SK-N-SH (cell line): ENCODE data around the gene RIC3. TPM values are rescaled to one million over a fixed set of nuclear protein-coding genes. Genes with fewer than 3 reads are reported as not detected.

Source experiments
- CTCF ChIA-PET: fragments of 300-600, 350-600 bp; formaldehyde crosslinking; extraction: SDS; loops from one replicate; lab custom pipeline; 2021; lab: Yijun Ruan, JAX
- POLR2A ChIA-PET: fragments of 350-600 bp; sonication (Branson Sonifier 250); formaldehyde crosslinking; extraction: SDS; loops from one replicate; lab custom pipeline; 2020; ENCODE audit warnings: antibody characterized with exemption, inconsistent platforms; lab: Yijun Ruan, JAX
- DNase-seq: peaks from one replicate; pipeline ENCODE4 v3.0.0; 2012
- H2AFZ ChIP-seq: fragments of 200-600 bp; sonication (generic); 2 replicates; pipeline ENCODE4 v1.8.1; 2016; ENCODE audit warnings: antibody characterized with exemption, mild to moderate bottlenecking, low read depth
- H3F3A ChIP-seq: fragments of 200-600 bp; sonication (generic); replicated peaks from 2 replicates; pipeline ENCODE3; 2016; ENCODE audit warnings: antibody characterized with exemption, mild to moderate bottlenecking; ENCODE audit not compliant: insufficient read depth
- H3K27ac ChIP-seq, 2 experiments: fragments of 200-500 bp in 1 of 2; fragments of 200-600 bp in 1 of 2; sonication (Bioruptor generic) in 1 of 2; sonication (generic), shearing (Covaris generic) in 1 of 2; 2 replicates each; pipeline versions ENCODE4 v1.5.1 to v1.6.1; 2014 to 2016; ENCODE audit warnings: low read depth in 2 of 2, inconsistent platforms in 1 of 2, low read length in 1 of 2, mild to moderate bottlenecking in 1 of 2, mixed read lengths in 1 of 2
- H3K27me3 ChIP-seq: fragments of 200-600 bp; sonication (generic), shearing (Covaris generic); 2 replicates; pipeline ENCODE4 v1.6.1; 2016; ENCODE audit warnings: mixed run types; ENCODE audit not compliant: insufficient read depth
- H3K36me3 ChIP-seq, 2 experiments: fragments of 200-500 bp in 1 of 2; fragments of 200-600 bp in 1 of 2; sonication (Bioruptor generic) in 1 of 2; sonication (generic) in 1 of 2; replicated peaks in 1 of 2; 2 replicates each; pipeline versions ENCODE3 to v1.5.1; 2014 to 2016; ENCODE audit warnings: low read length in 1 of 2, mild to moderate bottlenecking in 1 of 2; ENCODE audit not compliant: insufficient read depth in 2 of 2, control insufficient read depth in 1 of 2
- H3K4me1 ChIP-seq, 2 experiments: fragments of 200-500 bp in 1 of 2; fragments of 200-600 bp in 1 of 2; sonication (Bioruptor generic) in 1 of 2; sonication (generic), shearing (Covaris generic) in 1 of 2; 2 replicates each; pipeline versions ENCODE4 v1.5.1 to v1.6.1; 2014 to 2016; ENCODE audit warnings: low read depth in 1 of 2, low read length in 1 of 2, mixed run types in 1 of 2; ENCODE audit not compliant: insufficient read depth in 2 of 2, control insufficient read depth in 1 of 2
- H3K4me2 ChIP-seq: fragments of 200-600 bp; sonication (generic), shearing (Covaris generic); 2 replicates; pipeline ENCODE4 v1.6.1; 2017; ENCODE audit warnings: mixed run types
- H3K4me3 ChIP-seq, 2 experiments: fragments of 200-500 bp in 1 of 2; fragments of 200-600 bp in 1 of 2; sonication (Bioruptor generic) in 1 of 2; sonication (generic), shearing (Covaris generic) in 1 of 2; 2 replicates each; pipeline versions ENCODE4 v1.5.1 to v1.8.1; 2014 to 2016; ENCODE audit warnings: low read depth in 2 of 2, inconsistent platforms in 1 of 2, low read length in 1 of 2, mild to moderate bottlenecking in 1 of 2, mixed read lengths in 1 of 2, moderate library complexity in 1 of 2
- H3K79me2 ChIP-seq: fragments of 200-600 bp; sonication (generic); 2 replicates; pipeline ENCODE4 v1.8.1; 2017; ENCODE audit warnings: mild to moderate bottlenecking; ENCODE audit not compliant: insufficient read depth
- H3K9ac ChIP-seq: fragments of 200-600 bp; sonication (generic); 2 replicates; pipeline ENCODE4 v1.6.1; 2017; ENCODE audit warnings: mixed run types
- H3K9me2 ChIP-seq: fragments of 200-600 bp; sonication (generic); 2 replicates; pipeline ENCODE4 v1.6.1; 2017; ENCODE audit warnings: mixed run types
- H3K9me3 ChIP-seq: fragments of 200-600 bp; sonication (generic); 2 replicates; pipeline ENCODE4 v1.6.1; 2017; ENCODE audit warnings: mixed run types, mild to moderate bottlenecking, moderate library complexity
- H4K20me1 ChIP-seq: fragments of 200-600 bp; sonication (generic); 2 replicates; pipeline ENCODE4 v1.6.1; 2017; ENCODE audit warnings: mild to moderate bottlenecking, mixed run types; ENCODE audit not compliant: insufficient read depth
- CHD2 ChIP-seq: fragments of 150-350 bp; IDR thresholded peaks from 2 replicates; pipeline ENCODE4 v1.6.1; 2018; ENCODE audit warnings: low read length; ENCODE audit not compliant: partially characterized antibody
- EZH2phosphoT487 ChIP-seq: fragments of 200-600 bp; sonication (generic); IDR thresholded peaks from 2 replicates; pipeline ENCODE4 v1.6.1; 2017; ENCODE audit warnings: low read depth, mixed run types, mild to moderate bottlenecking, antibody characterized with exemption, moderate library complexity, borderline replicate concordance
- FOXJ3 ChIP-seq: sonication (generic); formaldehyde crosslinking; IDR thresholded peaks from 2 replicates; pipeline ENCODE4 v1.5.1; 2020; ENCODE audit warnings: mild to moderate bottlenecking, missing genetic modification reagents
- GATA2 ChIP-seq: sonication (generic); formaldehyde crosslinking; IDR thresholded peaks from 2 replicates; pipeline ENCODE4 v1.5.0; 2020; ENCODE audit warnings: mild to moderate bottlenecking, missing genetic modification reagents
- IRF3 ChIP-seq: fragments of 150-350 bp; IDR thresholded peaks from 2 replicates; pipeline ENCODE4 v1.6.1; 2016; ENCODE audit warnings: mild to moderate bottlenecking, low read depth, low read length
- JUND ChIP-seq: IDR thresholded peaks from 2 replicates; pipeline ENCODE4 v1.4.0; 2012
- MEF2A ChIP-seq: IDR thresholded peaks from 2 replicates; pipeline ENCODE4 v1.4.0; 2012; ENCODE audit warnings: low read depth, borderline replicate concordance
- MXI1 ChIP-seq: IDR thresholded peaks from 2 replicates; pipeline ENCODE4 v1.6.1; 2012; ENCODE audit warnings: mild to moderate bottlenecking, low read depth, low read length, improper control_type of control experiment
- NFIC ChIP-seq: IDR thresholded peaks from 2 replicates; pipeline ENCODE4 v1.4.0; 2012; ENCODE audit warnings: borderline replicate concordance
- NRF1 ChIP-seq: IDR thresholded peaks from 2 replicates; pipeline ENCODE4 v1.6.1; 2012; ENCODE audit warnings: low read depth, mild to moderate bottlenecking, low read length
- PBX3 ChIP-seq: IDR thresholded peaks from 2 replicates; pipeline ENCODE4; 2012
- RFX5 ChIP-seq: IDR thresholded peaks from 2 replicates; pipeline ENCODE4 v1.6.1; 2012; ENCODE audit warnings: mild to moderate bottlenecking, improper control_type of control experiment, low read length
- TCF12 ChIP-seq: IDR thresholded peaks from 2 replicates; pipeline ENCODE4 v1.4.0; 2012
- ZBTB33 ChIP-seq: IDR thresholded peaks from 2 replicates; pipeline ENCODE4 v1.4.0; 2012; ENCODE audit warnings: low read depth, borderline replicate concordance
- WGBS: methylation state at CpG from one replicate; pipeline ENCODE4 v1.1.6; 2017; ENCODE audit warnings: low lambda C conversion rate; 5-methylcytosine and 5-hydroxymethylcytosine counted together
- polyA plus RNA-seq, 3 experiments: library from polyadenylated mRNA; depleted of rRNA; stranded (reverse); fragments of >200 nt; gene quantifications; 2 replicates each; pipeline ENCODE4 v1.2.3, GENCODE V29; 2012

The RIC3 gene
- polyA plus RNA-seq, 1 of the 3 experiments (the other 2 are of a cell fraction): 0.54 TPM

- H3K27me3 ChIP-seq: no peaks in the 10 kb centered on the region
- TF ChIP-seq GATA2 (CRISPR knock-in tag): no peak
- no peak for TF ChIP-seq FOXJ3
- TF ChIP-seq MXI1: no peak
- TF ChIP-seq RFX5: no peak
- TF ChIP-seq NRF1: no peak
- no peak for TF ChIP-seq ZBTB33
- no peak for TF ChIP-seq MEF2A
- TF ChIP-seq EZH2phosphoT487: no peak
- no peak for TF ChIP-seq PBX3
- TF ChIP-seq IRF3: no peak
- no peak for TF ChIP-seq CHD2
- ChIA-PET POLR2A (no interaction called here), CTCF (interaction anchor here (1.1 to 11.8 kb wide), 5 partner anchors 10 to 57 kb away, joined by 3 to 230 read pairs (median 4); no protein-coding TSS in a partner anchor)
- no peaks in the 10 kb centered on the region for H3K36me3 ChIP-seq
- H3K79me2 ChIP-seq: no peaks in the 10 kb centered on the region
- no peak overlapping the region for H3K4me2 ChIP-seq
- no peak overlapping the region for H3K9ac ChIP-seq
- no peak overlapping the region for H3K4me3 ChIP-seq
- no peaks in the 10 kb centered on the region for H4K20me1 ChIP-seq
- no peak for DNase-seq
- 47% methylated on average over 7 of the region's 7 CpGs for WGBS
- no peak overlapping the region for H3K27ac ChIP-seq
- no peaks in the 10 kb centered on the region for H3K9me3 ChIP-seq
- H3F3A ChIP-seq: peaks cover 4% of the 10 kb centered on the region
- H2AFZ ChIP-seq: no peak overlapping the region
- peaks cover 0 to 54% of the 10 kb centered on the region in 2 experiments; a peak in 2 of 4 replicates for H3K4me1 ChIP-seq
- no peaks in the 10 kb centered on the region for H3K9me2 ChIP-seq
Measured at GRCh38 chr11:8063324-8063723, 105.5 kb downstream of the RIC3 start.

GRCh38 chr11:8062781-8063257 is 106.0 kb downstream of the RIC3 start:
- CTCF ChIA-PET: interaction anchor here (0.6 to 11.8 kb wide), 5 partner anchors 9 to 57 kb away, joined by 3 to 230 read pairs (median 4); no protein-coding TSS in a partner anchor
- Histone ChIP-seq H4K20me1 (no peaks in the 10 kb centered on the region), H3K9me3 (no peaks in the 10 kb centered on the region), H3K4me1 (peaks cover 0 to 51% of the 10 kb centered on the region in 2 experiments; a peak in 2 of 4 replicates), H2AFZ (no peak overlapping the region), H3K79me2 (no peaks in the 10 kb centered on the region), H3K36me3 (no peaks in the 10 kb centered on the region), H3K9me2 (no peaks in the 10 kb centered on the region), H3K4me2 (no peak overlapping the region)
- 91% methylated on average over 8 of the region's 13 CpGs for WGBS
- TF ChIP-seq GATA2 (CRISPR knock-in tag) (no peak), NFIC (no peak), CHD2 (no peak), TCF12 (no peak), JUND (no peak)
- TF ChIP-seq, all 33 proteins: peak for 0
- Histone ChIP-seq H3F3A (peaks cover 3% of the 10 kb centered on the region), H3K27ac (no peak overlapping the region), H3K9ac (no peak overlapping the region), H3K27me3 (no peaks in the 10 kb centered on the region), H3K4me3 (no peak overlapping the region)
- no peak for DNase-seq
- POLR2A ChIA-PET: no interaction called here
